ENCODE measurements around the gene KCNJ11.

KCNJ11 gene

DNA sequence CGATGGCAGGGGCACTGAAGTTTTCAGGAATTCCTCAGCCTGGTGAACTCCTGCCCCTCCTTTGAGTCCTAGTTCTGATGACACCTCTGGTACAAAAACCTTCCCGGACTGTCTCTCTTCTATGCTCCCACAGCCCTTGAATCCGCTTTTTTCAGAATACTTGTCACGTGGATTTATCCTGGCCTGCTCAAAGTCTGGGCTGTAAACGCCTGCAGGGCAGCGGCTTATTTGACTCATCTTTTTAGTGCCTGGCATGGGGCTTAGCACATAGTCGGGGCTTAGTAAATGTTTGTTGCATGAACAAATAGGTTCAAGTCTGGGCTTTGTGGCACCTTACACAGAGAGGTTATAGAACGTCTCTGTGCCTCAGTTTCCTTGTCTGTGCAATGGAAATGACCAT lies 13.4 kb upstream of the KCNJ11 start:
- H3K27ac ChIP-seq (ENCODE audit: insufficient read depth, low read depth, low read length, poor library complexity, severe bottlenecking) = no peak overlapping the region
- no peak overlapping the region for H3K4me3 ChIP-seq (ENCODE audit: insufficient read depth, low read depth, low read length)
- H3K36me3 ChIP-seq (ENCODE audit: control insufficient read depth, insufficient read depth, low read length) = no peaks in the 10 kb centered on the region
- no peaks in the 10 kb centered on the region for H3K9me3 ChIP-seq (ENCODE audit: control insufficient read depth, low read length)
- H3K27me3 ChIP-seq (ENCODE audit: control insufficient read depth, insufficient read depth, low read length, poor library complexity, severe bottlenecking) = no peaks in the 10 kb centered on the region
- 91 to 92% methylated on average over 8 of the region's 8 CpGs for WGBS, 2 experiments
- H3K4me1 ChIP-seq (ENCODE audit: control insufficient read depth, insufficient read depth, low read length) = no peaks in the 10 kb centered on the region

DNA sequence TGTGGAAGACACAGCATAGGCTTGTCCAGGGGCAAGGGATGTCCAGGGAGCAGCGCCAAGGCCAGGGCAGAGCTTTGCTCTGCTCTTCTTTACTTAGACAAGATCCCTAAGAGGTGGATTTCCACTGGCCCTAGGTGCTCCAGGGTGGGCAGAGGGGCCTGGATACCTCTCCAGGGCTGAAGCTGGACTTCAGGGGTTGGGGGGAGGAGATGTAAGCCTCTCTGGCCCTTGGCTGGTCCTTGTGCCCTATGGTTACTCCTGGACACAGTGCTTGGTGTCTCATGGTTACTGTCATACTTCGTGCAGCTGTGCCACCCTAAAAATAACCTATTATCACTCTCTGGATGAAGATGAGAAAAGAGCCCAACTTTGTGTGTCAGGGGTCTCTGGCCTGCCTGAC lies 12.9 kb upstream of the KCNJ11 start:
- Histone ChIP-seq H3K36me3 (ENCODE audit: control insufficient read depth, insufficient read depth, low read length) (no peaks in the 10 kb centered on the region), H3K4me1 (ENCODE audit: control insufficient read depth, insufficient read depth, low read length) (no peaks in the 10 kb centered on the region), H3K27me3 (ENCODE audit: control insufficient read depth, insufficient read depth, low read length, poor library complexity, severe bottlenecking) (no peaks in the 10 kb centered on the region), H3K27ac (ENCODE audit: insufficient read depth, low read depth, low read length, poor library complexity, severe bottlenecking) (no peak overlapping the region), H3K9me3 (ENCODE audit: control insufficient read depth, low read length) (no peaks in the 10 kb centered on the region), H3K4me3 (ENCODE audit: insufficient read depth, low read depth, low read length) (no peak overlapping the region)
- 92 to 94% methylated on average over 2 of the region's 2 CpGs for whole genome bisulfite sequencing, 2 experiments

DNA sequence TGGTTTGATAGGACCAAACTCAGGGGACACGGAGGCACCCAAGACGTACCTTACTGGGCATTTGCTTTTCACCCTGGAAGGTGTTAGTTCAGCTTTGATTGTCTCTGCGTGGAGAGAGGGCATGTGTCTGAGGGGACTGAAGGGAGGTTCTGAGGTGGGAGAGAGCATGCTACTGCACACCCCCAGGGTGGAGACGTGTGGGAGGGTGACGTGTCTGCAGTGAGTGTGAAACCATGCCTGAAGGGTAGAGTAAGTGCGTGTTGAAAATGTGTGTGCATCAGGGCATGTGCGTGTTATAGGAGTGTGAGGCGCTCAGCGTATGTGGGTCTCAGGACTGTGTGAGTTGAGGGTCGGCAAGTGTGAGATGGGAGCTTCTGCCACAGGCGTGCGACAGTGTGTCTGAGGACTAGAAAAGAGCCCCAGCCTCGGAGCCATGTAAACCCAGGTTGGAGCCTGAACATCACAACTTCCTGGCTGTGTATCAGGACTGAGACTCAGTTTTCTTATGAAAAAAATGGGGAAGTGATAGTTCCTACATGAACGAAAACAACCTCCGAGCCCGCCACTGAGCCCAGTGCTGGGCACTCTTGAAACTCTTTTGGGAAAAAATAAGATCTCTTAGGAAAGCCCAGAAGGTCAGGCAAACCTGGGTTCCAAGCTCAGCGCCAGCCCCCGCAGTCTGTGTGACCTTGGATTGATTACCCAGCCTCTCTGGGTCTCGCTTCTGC lies 11.8 kb upstream of the KCNJ11 start:
- WGBS, 2 experiments = 93% methylated on average over 19 of the region's 19 CpGs
- no peaks in the 10 kb centered on the region for H3K27me3 ChIP-seq (ENCODE audit: control insufficient read depth, insufficient read depth, low read length, poor library complexity, severe bottlenecking)
- H3K27ac ChIP-seq (ENCODE audit: insufficient read depth, low read depth, low read length, poor library complexity, severe bottlenecking) = no peak overlapping the region
- no peak overlapping the region for H3K4me3 ChIP-seq (ENCODE audit: insufficient read depth, low read depth, low read length)
- no peaks in the 10 kb centered on the region for H3K9me3 ChIP-seq (ENCODE audit: control insufficient read depth, low read length)
- H3K36me3 ChIP-seq (ENCODE audit: control insufficient read depth, insufficient read depth, low read length) = no peaks in the 10 kb centered on the region
- H3K4me1 ChIP-seq (ENCODE audit: control insufficient read depth, insufficient read depth, low read length) = no peaks in the 10 kb centered on the region

DNA sequence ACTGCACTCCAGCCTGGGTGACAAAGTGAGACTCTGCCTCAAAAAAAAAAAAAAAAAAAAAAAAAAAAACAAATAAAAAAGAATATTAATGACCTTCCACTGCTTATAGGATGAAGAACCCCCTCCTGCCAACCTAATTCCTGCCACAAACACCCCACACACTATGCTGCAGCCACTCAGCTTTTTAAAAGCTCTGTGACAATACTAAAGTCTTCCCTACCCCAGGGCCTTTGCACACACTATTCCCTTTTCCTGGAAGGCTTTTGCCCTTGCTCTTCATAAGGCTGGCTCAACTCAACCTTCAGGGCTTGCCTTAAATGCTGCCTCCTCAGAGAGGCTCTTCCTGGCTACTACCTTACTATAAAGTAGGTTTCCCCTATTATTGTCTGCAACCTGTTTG lies 10.8 kb upstream of the KCNJ11 start:
- H3K27me3 ChIP-seq (ENCODE audit: control insufficient read depth, insufficient read depth, low read length, poor library complexity, severe bottlenecking) = no peaks in the 10 kb centered on the region
- H3K36me3 ChIP-seq (ENCODE audit: control insufficient read depth, insufficient read depth, low read length) = no peaks in the 10 kb centered on the region
- no peaks in the 10 kb centered on the region for H3K4me1 ChIP-seq (ENCODE audit: control insufficient read depth, insufficient read depth, low read length)
- H3K4me3 ChIP-seq (ENCODE audit: insufficient read depth, low read depth, low read length) = no peak overlapping the region
- no peaks in the 10 kb centered on the region for H3K9me3 ChIP-seq (ENCODE audit: control insufficient read depth, low read length)
- no peak overlapping the region for H3K27ac ChIP-seq (ENCODE audit: insufficient read depth, low read depth, low read length, poor library complexity, severe bottlenecking)

DNA sequence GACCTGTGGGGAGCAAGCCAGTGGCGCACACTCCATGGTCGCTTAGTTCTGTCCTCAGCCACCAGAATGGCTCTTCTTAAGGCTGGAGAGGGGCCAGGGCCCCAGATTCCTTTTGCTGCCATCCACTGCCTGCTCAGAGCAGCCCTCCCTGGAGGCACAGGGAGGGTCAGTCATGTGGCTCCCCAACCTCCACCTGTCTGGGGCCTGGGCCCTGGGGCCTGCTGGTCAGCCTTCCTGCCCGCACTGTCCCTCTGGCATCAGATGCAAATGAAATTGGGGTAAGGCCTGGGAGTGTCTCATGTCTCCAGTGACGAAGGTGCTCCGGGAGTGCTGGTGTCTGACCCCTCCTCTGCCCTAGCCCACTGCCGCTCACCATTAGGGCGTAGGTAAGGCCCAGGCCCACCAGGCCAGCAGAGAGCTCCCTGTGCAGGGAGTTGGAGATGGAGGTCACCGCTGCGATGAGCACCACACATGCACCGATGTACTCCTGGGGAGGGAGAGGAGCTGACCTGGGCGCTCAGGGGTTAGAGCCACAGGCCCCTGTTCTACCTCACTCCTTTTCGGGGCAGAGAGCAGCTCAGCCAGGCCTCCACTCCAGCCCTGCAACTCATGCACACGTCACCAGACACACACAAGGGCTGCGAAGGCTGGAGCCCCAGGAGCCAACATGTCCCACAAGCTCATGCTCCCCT lies 9.0 kb upstream of the KCNJ11 start:
- H3K9me3 ChIP-seq (ENCODE audit: control insufficient read depth, low read length) = no peaks in the 10 kb centered on the region
- no peaks in the 10 kb centered on the region for H3K27me3 ChIP-seq (ENCODE audit: control insufficient read depth, insufficient read depth, low read length, poor library complexity, severe bottlenecking)
- H3K27ac ChIP-seq (ENCODE audit: insufficient read depth, low read depth, low read length, poor library complexity, severe bottlenecking) = no peak overlapping the region
- H3K4me3 ChIP-seq (ENCODE audit: insufficient read depth, low read depth, low read length) = no peak overlapping the region
- 93 to 94% methylated on average over 14 of the region's 14 CpGs for WGBS, 2 experiments
- no peaks in the 10 kb centered on the region for H3K36me3 ChIP-seq (ENCODE audit: control insufficient read depth, insufficient read depth, low read length)
- H3K4me1 ChIP-seq (ENCODE audit: control insufficient read depth, insufficient read depth, low read length) = no peaks in the 10 kb centered on the region

DNA sequence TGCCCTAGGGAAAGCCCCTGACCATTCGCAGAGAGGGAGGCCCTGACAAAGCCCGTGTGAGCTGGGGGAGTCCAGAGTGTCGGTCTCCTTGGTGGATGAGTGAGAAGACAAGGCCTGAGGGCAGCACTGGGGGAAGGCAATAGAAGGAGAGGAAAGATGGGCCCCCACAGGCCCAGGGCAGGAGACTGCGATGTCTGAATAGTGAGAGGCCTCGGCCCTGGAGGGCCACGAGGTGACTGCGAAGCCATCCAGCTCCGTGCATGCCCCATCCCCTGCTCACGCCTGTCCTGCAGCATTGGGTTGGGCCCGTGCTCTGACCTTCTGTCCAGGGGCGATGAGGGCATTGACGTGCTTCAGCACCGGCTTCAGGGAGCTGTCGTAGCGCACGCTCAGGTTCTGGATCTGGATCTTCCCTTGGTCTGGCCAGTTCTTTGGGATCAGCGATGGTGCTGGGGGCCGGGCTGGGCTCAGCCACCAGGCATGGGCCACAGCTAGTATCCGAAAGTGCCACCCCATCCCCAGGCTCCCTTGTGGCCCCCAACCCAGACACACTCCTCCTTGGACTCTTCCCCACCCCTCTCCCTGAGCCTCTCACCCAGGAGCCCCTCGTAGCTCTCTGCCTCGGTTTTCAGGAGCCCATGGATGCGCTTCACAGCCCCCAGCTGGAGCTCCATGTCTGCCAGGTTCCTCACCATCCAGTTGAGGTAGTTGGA lies 8.3 kb upstream of the KCNJ11 start:
- Histone ChIP-seq H3K9me3 (ENCODE audit: control insufficient read depth, low read length) (no peaks in the 10 kb centered on the region), H3K4me1 (ENCODE audit: control insufficient read depth, insufficient read depth, low read length) (no peaks in the 10 kb centered on the region), H3K27ac (ENCODE audit: insufficient read depth, low read depth, low read length, poor library complexity, severe bottlenecking) (no peak overlapping the region), H3K27me3 (ENCODE audit: control insufficient read depth, insufficient read depth, low read length, poor library complexity, severe bottlenecking) (no peaks in the 10 kb centered on the region), H3K4me3 (ENCODE audit: insufficient read depth, low read depth, low read length) (no peak overlapping the region), H3K36me3 (ENCODE audit: control insufficient read depth, insufficient read depth, low read length) (no peaks in the 10 kb centered on the region)
- WGBS, 2 experiments = 94% methylated on average over 22 of the region's 22 CpGs

DNA sequence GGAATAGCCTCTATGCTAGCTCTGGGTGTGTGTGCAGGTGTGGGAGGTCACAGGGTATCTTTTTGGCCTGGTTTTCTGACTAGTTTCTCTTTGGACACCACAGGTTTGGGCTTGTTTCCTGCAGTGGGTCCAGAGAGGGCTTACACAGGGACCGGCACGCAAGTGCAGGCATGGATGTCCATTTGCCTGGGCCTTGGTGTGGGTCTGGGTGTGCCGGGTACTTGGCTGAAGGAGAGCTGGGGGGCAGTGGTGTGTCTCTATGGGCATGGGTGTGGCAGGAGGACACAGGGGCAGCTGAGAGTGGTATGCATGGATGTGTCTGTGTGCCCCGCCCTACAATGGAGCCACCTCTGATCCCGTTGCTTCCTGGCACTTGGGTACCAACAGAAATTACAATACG lies 7.5 kb upstream of the KCNJ11 start:
- WGBS, 2 experiments = 94 to 95% methylated on average over 6 of the region's 6 CpGs
- Histone ChIP-seq H3K36me3 (ENCODE audit: control insufficient read depth, insufficient read depth, low read length) (no peaks in the 10 kb centered on the region), H3K9me3 (ENCODE audit: control insufficient read depth, low read length) (no peaks in the 10 kb centered on the region), H3K27me3 (ENCODE audit: control insufficient read depth, insufficient read depth, low read length, poor library complexity, severe bottlenecking) (no peaks in the 10 kb centered on the region), H3K4me3 (ENCODE audit: insufficient read depth, low read depth, low read length) (no peak overlapping the region), H3K4me1 (ENCODE audit: control insufficient read depth, insufficient read depth, low read length) (no peaks in the 10 kb centered on the region), H3K27ac (ENCODE audit: insufficient read depth, low read depth, low read length, poor library complexity, severe bottlenecking) (no peak overlapping the region)

DNA sequence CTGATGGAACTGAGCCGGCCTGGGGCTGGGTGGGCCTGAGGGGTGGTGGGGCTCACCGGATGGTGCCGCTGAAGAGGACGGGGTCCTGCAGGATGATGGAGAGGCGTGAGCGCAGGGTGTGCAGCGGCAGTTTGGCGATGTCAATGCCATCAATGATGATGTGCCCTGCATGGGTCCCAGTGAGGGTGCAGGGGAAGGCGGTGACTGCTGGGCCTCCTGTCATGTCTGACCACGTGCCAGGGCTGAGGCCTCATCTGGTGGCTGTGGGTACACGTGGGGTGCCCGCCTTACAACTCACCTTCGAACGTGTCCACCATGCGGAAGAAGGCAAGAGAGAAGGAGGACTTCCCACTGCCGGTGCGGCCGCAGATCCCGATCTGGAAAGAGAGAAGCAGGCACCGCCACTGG lies 7.1 kb upstream of the KCNJ11 start:
- Histone ChIP-seq H3K9me3 (ENCODE audit: control insufficient read depth, low read length) (no peaks in the 10 kb centered on the region), H3K4me3 (ENCODE audit: insufficient read depth, low read depth, low read length) (no peak overlapping the region), H3K36me3 (ENCODE audit: control insufficient read depth, insufficient read depth, low read length) (no peaks in the 10 kb centered on the region), H3K27me3 (ENCODE audit: control insufficient read depth, insufficient read depth, low read length, poor library complexity, severe bottlenecking) (no peaks in the 10 kb centered on the region), H3K27ac (ENCODE audit: insufficient read depth, low read depth, low read length, poor library complexity, severe bottlenecking) (no peak overlapping the region), H3K4me1 (ENCODE audit: control insufficient read depth, insufficient read depth, low read length) (no peaks in the 10 kb centered on the region)
- WGBS, 2 experiments = 95% methylated on average over 20 of the region's 20 CpGs

DNA sequence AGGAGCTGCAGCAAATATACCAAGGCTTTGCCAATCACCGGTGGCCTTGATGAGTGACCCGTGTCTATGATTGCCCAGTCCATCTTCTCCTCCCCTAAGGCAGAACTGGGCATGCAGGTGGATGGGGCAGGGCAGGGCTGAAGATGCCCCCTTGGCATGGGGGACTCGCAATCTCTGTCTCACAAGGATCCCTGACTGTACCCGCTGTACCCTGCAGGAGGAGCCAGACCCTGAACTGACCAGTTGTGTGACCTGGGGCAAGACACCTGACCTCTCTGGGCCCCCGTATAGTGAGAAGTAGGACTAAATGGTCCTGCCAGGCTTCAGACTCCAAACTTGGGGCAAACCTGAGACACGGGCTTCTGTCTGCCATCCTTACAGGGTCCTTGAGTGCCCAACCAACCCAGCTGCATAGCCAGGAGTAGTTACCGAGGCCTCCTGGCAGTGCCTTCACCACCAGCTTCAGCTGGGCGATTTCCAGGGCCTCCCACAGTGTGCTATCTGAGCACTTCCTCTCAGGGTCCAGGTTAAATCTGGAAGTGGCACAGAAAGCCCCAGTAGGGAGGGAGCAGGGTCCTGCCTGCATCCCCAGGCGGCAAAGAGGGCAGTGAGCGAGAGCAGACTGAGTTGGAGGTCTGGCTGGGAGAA lies 6.4 kb upstream of the KCNJ11 start:
- Histone ChIP-seq H3K4me1 (ENCODE audit: control insufficient read depth, insufficient read depth, low read length) (no peaks in the 10 kb centered on the region), H3K27ac (ENCODE audit: insufficient read depth, low read depth, low read length, poor library complexity, severe bottlenecking) (no peak overlapping the region), H3K36me3 (ENCODE audit: control insufficient read depth, insufficient read depth, low read length) (no peaks in the 10 kb centered on the region), H3K27me3 (ENCODE audit: control insufficient read depth, insufficient read depth, low read length, poor library complexity, severe bottlenecking) (no peaks in the 10 kb centered on the region), H3K4me3 (ENCODE audit: insufficient read depth, low read depth, low read length) (no peak overlapping the region), H3K9me3 (ENCODE audit: control insufficient read depth, low read length) (no peaks in the 10 kb centered on the region)
- WGBS, 2 experiments = 92 to 93% methylated on average over 10 of the region's 10 CpGs

DNA sequence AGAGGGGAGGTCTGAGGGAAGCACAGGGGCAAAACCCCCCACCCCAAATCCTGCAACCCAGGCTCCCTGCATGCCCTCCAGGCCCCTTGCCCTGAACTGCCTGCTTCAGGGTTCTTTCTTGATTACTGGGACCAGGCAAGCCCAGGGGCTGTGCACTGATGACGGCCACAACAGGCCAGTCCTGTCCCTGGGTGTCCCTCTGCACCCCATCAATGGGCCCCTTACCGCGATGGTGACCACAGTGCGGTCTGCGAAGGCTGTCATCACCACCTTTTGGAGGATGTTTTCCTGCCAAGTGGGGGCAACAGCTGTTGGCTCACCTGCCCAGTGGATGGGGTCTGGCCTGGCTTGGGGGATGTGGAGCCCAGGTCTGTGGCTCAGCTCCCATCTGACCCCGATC lies 5.0 kb upstream of the KCNJ11 start:
- Histone ChIP-seq H3K9me3 (ENCODE audit: control insufficient read depth, low read length) (no peaks in the 10 kb centered on the region), H3K4me1 (ENCODE audit: control insufficient read depth, insufficient read depth, low read length) (no peaks in the 10 kb centered on the region), H3K27me3 (ENCODE audit: control insufficient read depth, insufficient read depth, low read length, poor library complexity, severe bottlenecking) (peaks cover 4% of the 10 kb centered on the region), H3K4me3 (ENCODE audit: insufficient read depth, low read depth, low read length) (no peak overlapping the region), H3K36me3 (ENCODE audit: control insufficient read depth, insufficient read depth, low read length) (no peaks in the 10 kb centered on the region), H3K27ac (ENCODE audit: insufficient read depth, low read depth, low read length, poor library complexity, severe bottlenecking) (no peak overlapping the region)
- WGBS, 2 experiments = 94 to 96% methylated on average over 6 of the region's 6 CpGs
